Neural cell (in vitro differentiated cells): ENCODE data around the gene SDK2. TPM values are rescaled to one million over a fixed set of nuclear protein-coding genes. Genes with fewer than 3 reads are reported as not detected.

Experiments used
- H2AFZ ChIP-seq: fragments of 200-600, 300-800 bp; sonication (generic), shearing (Covaris generic); 2 replicates; pipeline ENCODE4 v1.6.0; 2014; ENCODE audit warnings: low read depth, mild to moderate bottlenecking, antibody characterized with exemption, low read length, moderate library complexity
- H3F3A ChIP-seq: fragments of 200-600 bp; shearing (Covaris generic); 2 replicates; pipeline ENCODE4 v1.6.1; 2016; ENCODE audit warnings: mild to moderate bottlenecking, moderate library complexity, mixed read lengths, antibody characterized with exemption, low read length; ENCODE audit not compliant: insufficient read depth, poor library complexity, severe bottlenecking
- H3K27ac ChIP-seq: fragments of 200-600, 300-800 bp; sonication (generic), shearing (Covaris generic); 2 replicates; pipeline ENCODE4 v1.5.1; 2014; ENCODE audit warnings: mild to moderate bottlenecking, low read length, moderate library complexity
- H3K27me3 ChIP-seq: fragments of 300-800, 200-600 bp; sonication (generic), shearing (Covaris generic); 2 replicates; pipeline ENCODE4 v1.6.0; 2014; ENCODE audit warnings: mild to moderate bottlenecking, low read depth, low read length, moderate library complexity; ENCODE audit not compliant: insufficient read depth
- H3K36me3 ChIP-seq: fragments of 300-800, 200-600 bp; sonication (generic), shearing (Covaris generic); 2 replicates; pipeline ENCODE4 v1.5.1; 2014; ENCODE audit warnings: mild to moderate bottlenecking, antibody characterized with exemption, low read length, moderate library complexity; ENCODE audit not compliant: insufficient read depth
- H3K4me2 ChIP-seq: fragments of 300-800, 200-600 bp; sonication (generic), shearing (Covaris generic); 2 replicates; pipeline ENCODE4 v1.6.0; 2014; ENCODE audit warnings: mild to moderate bottlenecking, low read length
- H3K4me3 ChIP-seq: fragments of 300-800, 200-600 bp; sonication (generic), shearing (Covaris generic); 2 replicates; pipeline ENCODE4 v1.5.1; 2014; ENCODE audit warnings: mild to moderate bottlenecking, low read length, moderate library complexity
- H3K79me2 ChIP-seq: fragments of 200-600 bp; shearing (Covaris generic); replicated peaks from 2 replicates; pipeline ENCODE4 v1.6.0; 2014; ENCODE audit warnings: mild to moderate bottlenecking, low read length, moderate library complexity; ENCODE audit not compliant: insufficient read depth
- H3K9ac ChIP-seq: fragments of 300-800, 200-600 bp; sonication (generic), shearing (Covaris generic); 2 replicates; pipeline ENCODE4 v1.6.1; 2016; ENCODE audit warnings: mild to moderate bottlenecking, low read length, mixed read lengths
- H3K9me2 ChIP-seq: fragments of 200-600 bp; shearing (Covaris generic); 2 replicates; pipeline ENCODE4 v1.6.1; 2016; ENCODE audit warnings: mild to moderate bottlenecking, low read length, mixed read lengths; ENCODE audit not compliant: insufficient read depth
- H3K9me3 ChIP-seq: fragments of 200-600, 300-800 bp; sonication (generic), shearing (Covaris generic); 2 replicates; pipeline ENCODE4 v1.6.1; 2016; ENCODE audit warnings: mild to moderate bottlenecking, mixed run types, low read length, moderate library complexity, mixed read lengths
- H4K20me1 ChIP-seq: fragments of 200-600 bp; shearing (Covaris generic); 2 replicates; pipeline ENCODE4 v1.6.1; 2016; ENCODE audit warnings: mild to moderate bottlenecking, mixed run types; ENCODE audit not compliant: insufficient read depth
- CTCF ChIP-seq: fragments of 450-650 bp; IDR thresholded peaks from 2 replicates; pipeline ENCODE4 v1.5.1; 2014; ENCODE audit warnings: antibody characterized with exemption, mild to moderate bottlenecking, moderate library complexity; ENCODE audit not compliant: poor library complexity, severe bottlenecking
- EP300 ChIP-seq: fragments of 450-650 bp; conservative IDR thresholded peaks from 2 replicates; pipeline ENCODE4 v1.6.1; 2014; ENCODE audit warnings: antibody characterized with exemption, mild to moderate bottlenecking, moderate library complexity; ENCODE audit not compliant: poor library complexity, severe bottlenecking
- EZH2 ChIP-seq: fragments of 200-600, 300-800 bp; shearing (Covaris generic), sonication (generic); IDR thresholded peaks from 2 replicates; pipeline ENCODE4 v1.6.1; 2014; ENCODE audit warnings: antibody characterized with exemption, low read length, borderline replicate concordance, mild to moderate bottlenecking; ENCODE audit not compliant: insufficient read depth, poor library complexity, severe bottlenecking
- MXI1 ChIP-seq: fragments of 450-650 bp; conservative IDR thresholded peaks from 2 replicates; pipeline ENCODE4 v1.6.1; 2014; ENCODE audit warnings: antibody characterized with exemption, mild to moderate bottlenecking; ENCODE audit not compliant: poor library complexity, severe bottlenecking
- POLR2AphosphoS5 ChIP-seq: IDR thresholded peaks from 2 replicates; pipeline ENCODE4 v1.6.1; 2012
- RAD21 ChIP-seq: fragments of 450-650 bp; conservative IDR thresholded peaks from 2 replicates; pipeline ENCODE4 v1.6.1; 2014; ENCODE audit warnings: antibody characterized with exemption, mild to moderate bottlenecking, moderate library complexity
- REST ChIP-seq: IDR thresholded peaks from 2 replicates; pipeline ENCODE4 v1.6.1; 2012; ENCODE audit warnings: borderline replicate concordance
- SMC3 ChIP-seq: fragments of 450-650 bp; conservative IDR thresholded peaks from 2 replicates; pipeline ENCODE4 v1.6.1; 2014; ENCODE audit warnings: antibody characterized with exemption, mild to moderate bottlenecking, moderate library complexity; ENCODE audit not compliant: poor library complexity
- TAF1 ChIP-seq: IDR thresholded peaks from 2 replicates; pipeline ENCODE4 v1.6.1; 2012; ENCODE audit warnings: low read depth
- polyA plus RNA-seq: library from polyadenylated mRNA; depleted of rRNA; stranded (reverse); fragments of >200 nt; gene quantifications from 2 replicates; pipeline ENCODE4 v1.2.3, GENCODE V29; 2014

The SDK2 gene
- polyA plus RNA-seq, 1 donor from 2014 or later, result 0.73 TPM

DNA sequence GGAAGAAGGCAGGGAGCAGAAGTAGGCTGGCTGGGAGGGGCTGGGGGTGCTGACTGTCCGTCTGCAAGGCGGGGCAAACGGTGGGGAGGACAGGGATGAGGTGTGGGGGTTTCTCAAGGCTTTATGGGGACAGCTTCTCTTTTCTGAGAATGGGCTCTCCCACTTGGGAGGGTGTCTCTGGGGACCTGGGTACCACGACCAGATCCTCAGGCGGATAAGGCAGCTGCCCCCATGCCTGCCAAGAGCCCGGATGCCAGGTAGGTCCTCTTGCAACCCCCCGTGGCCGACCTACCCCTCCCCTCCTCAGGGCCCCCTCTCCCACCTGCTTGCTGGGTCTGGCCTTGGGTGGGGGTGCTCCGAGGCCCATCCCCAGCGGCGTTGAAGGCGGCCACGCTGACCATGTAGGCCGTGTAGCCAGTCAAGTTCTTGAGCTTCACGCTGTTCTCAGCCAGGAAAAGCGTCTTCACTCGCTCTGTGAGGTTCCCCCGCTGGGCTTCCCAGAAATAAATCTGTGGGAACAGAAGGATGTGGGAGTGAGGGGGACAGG, 276.1 kb downstream of the SDK2 start:
- Histone ChIP-seq H3F3A (no peaks in the 10 kb centered on the region), H3K9me3 (no peaks in the 10 kb centered on the region), H2AFZ (no peak overlapping the region), H3K9me2 (no peaks in the 10 kb centered on the region), H3K27me3 (no peaks in the 10 kb centered on the region), H3K9ac (no peak overlapping the region), H3K4me3 (no peak overlapping the region), H3K36me3 (no peaks in the 10 kb centered on the region), H4K20me1 (no peaks in the 10 kb centered on the region), H3K79me2 (no peaks in the 10 kb centered on the region), H3K27ac (no peak overlapping the region), H3K4me2 (no peak overlapping the region)
- TF ChIP-seq CTCF (no peak), POLR2AphosphoS5 (no peak), EP300 (no peak), MXI1 (no peak), RAD21 (no peak), SMC3 (no peak), REST (no peak), TAF1 (no peak), EZH2 (no peak)

DNA sequence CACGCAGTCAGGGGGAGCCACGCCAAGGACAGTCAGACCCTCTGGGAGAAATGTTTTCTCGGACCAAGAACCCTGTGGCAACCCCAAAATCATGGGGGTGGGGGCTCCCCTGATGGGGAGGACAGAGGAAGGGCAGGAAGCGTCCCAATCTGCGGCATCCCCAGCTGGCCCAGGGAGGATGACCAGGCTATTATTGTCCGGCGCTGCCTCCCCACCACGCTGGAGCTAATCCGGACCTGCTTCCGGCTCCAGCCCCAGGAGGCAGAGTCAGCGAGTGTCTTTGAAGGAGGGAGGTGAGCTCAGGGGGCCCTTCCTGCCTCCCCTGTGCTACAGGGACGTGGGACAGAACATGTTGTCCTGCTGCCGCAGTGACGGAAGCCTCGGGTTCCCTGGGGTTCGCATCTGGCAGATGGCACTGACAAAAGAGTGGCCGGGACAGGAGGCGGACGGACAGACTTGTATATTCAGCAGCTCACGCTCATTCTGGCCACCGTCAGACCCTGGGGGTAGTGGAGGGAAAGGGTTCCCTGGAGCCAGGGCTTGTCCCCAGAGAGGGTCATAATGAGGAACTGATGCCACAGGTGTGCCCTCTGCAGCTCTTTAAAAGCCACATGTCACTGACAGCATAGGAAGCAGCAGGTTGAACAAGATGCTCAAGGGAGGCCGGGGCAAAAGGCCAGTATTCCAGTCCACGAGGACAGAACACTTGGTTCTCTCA, 278.2 kb downstream of the SDK2 start:
- Histone ChIP-seq H2AFZ (no peak overlapping the region), H3K4me2 (no peak overlapping the region), H3K9me2 (no peaks in the 10 kb centered on the region), H3K9ac (no peak overlapping the region), H3K79me2 (no peaks in the 10 kb centered on the region), H3K27ac (no peak overlapping the region), H3K36me3 (no peaks in the 10 kb centered on the region), H3K27me3 (no peaks in the 10 kb centered on the region), H3K4me3 (no peak overlapping the region), H3F3A (no peaks in the 10 kb centered on the region), H4K20me1 (no peaks in the 10 kb centered on the region), H3K9me3 (no peaks in the 10 kb centered on the region)
- TF ChIP-seq EP300 (no peak), EZH2 (no peak), REST (no peak), SMC3 (no peak), POLR2AphosphoS5 (no peak), CTCF (no peak), TAF1 (no peak), RAD21 (no peak), MXI1 (no peak)
